Stimulated activated naive B cell treated with anti-CD40 and anti-IgM and Interleukin-4, amounts not matched to agents 10 μg/mL and 1 μg/mL and 100 μg/mL, for 72 hours (primary cell): ENCODE data around the gene ZNF407.

ENCODE experiments used
- ATAC-seq, 2 donors: fragments of 150-1000 bp; cut with Tn5 transposase; replicated peaks; 2 replicates each; pipeline ENCODE4 v1.10.0; 2021; ENCODE audit warnings: moderate library complexity in 1 of 2
- DNase-seq: peaks from one replicate; pipeline ENCODE4 v3.0.0; 2021
- H3K27ac Mint-ChIP-seq: one replicate; pipeline ENCODE4 v1.8.0; 2022; ENCODE audit warnings: mild to moderate bottlenecking, mixed read lengths
- H3K27me3 Mint-ChIP-seq, 2 donors: one replicate each; pipeline ENCODE4 v1.8.0; 2022; ENCODE audit warnings: mixed read lengths in 2 of 2
- H3K36me3 Mint-ChIP-seq, 2 donors: one replicate each; pipeline ENCODE4 v1.8.0; 2022; ENCODE audit warnings: mixed read lengths in 2 of 2, mild to moderate bottlenecking in 1 of 2
- H3K4me1 Mint-ChIP-seq, 2 donors: one replicate each; pipeline ENCODE4 v1.8.0; 2022; ENCODE audit warnings: mixed read lengths in 2 of 2, mild to moderate bottlenecking in 1 of 2
- H3K4me3 Mint-ChIP-seq, 2 donors: one replicate each; pipeline ENCODE4 v1.8.0; 2022; ENCODE audit warnings: mild to moderate bottlenecking in 2 of 2, mixed read lengths in 2 of 2, moderate library complexity in 1 of 2
- H3K9me3 Mint-ChIP-seq, 2 donors: one replicate each; pipeline ENCODE4 v1.8.0; 2022; ENCODE audit warnings: mixed read lengths in 2 of 2, mild to moderate bottlenecking in 1 of 2

Gene ZNF407

GRCh38 chr18:74715865-74716712, 118.4 kb downstream of the ZNF407 start:
- H3K27me3 Mint-ChIP-seq, result no peaks in the 10 kb centered on the region
- H3K36me3 Mint-ChIP-seq, result peaks cover 28 to 38% of the 10 kb centered on the region in 2 donors
- DNase-seq (no peak), ATAC-seq (no peak)
- H3K27ac Mint-ChIP-seq, result no peak overlapping the region
- H3K4me3 Mint-ChIP-seq, result no peak overlapping the region
- H3K4me1 Mint-ChIP-seq, result peaks cover 18 to 24% of the 10 kb centered on the region in 2 donors
- peaks cover 10 to 11% of the 10 kb centered on the region in 2 donors for H3K9me3 Mint-ChIP-seq

GRCh38 chr18:74718312-74718711, 120.6 kb downstream of the ZNF407 start:
- Mint-ChIP-seq H3K4me1 (peaks cover 24 to 36% of the 10 kb centered on the region in 2 donors), H3K27ac (no peak overlapping the region), H3K36me3 (peaks cover 26 to 42% of the 10 kb centered on the region in 2 donors), H3K27me3 (no peaks in the 10 kb centered on the region), H3K4me3 (no peak overlapping the region), H3K9me3 (peaks cover 10 to 11% of the 10 kb centered on the region in 2 donors)
- no peak for DNase-seq
- ATAC-seq, result no peak

GRCh38 chr18:74722237-74722636, 124.6 kb downstream of the ZNF407 start:
- ATAC-seq (no peak), DNase-seq (no peak)
- peaks cover 27 to 36% of the 10 kb centered on the region in 2 donors for H3K4me1 Mint-ChIP-seq
- peaks cover 24 to 49% of the 10 kb centered on the region in 2 donors for H3K36me3 Mint-ChIP-seq
- no peaks in the 10 kb centered on the region for H3K27me3 Mint-ChIP-seq
- peaks cover 10 to 11% of the 10 kb centered on the region in 2 donors for H3K9me3 Mint-ChIP-seq
- no peak overlapping the region for H3K4me3 Mint-ChIP-seq
- no peak overlapping the region for H3K27ac Mint-ChIP-seq

GRCh38 chr18:74724186-74724585, 126.5 kb downstream of the ZNF407 start:
- Mint-ChIP-seq H3K9me3 (peaks cover 8 to 10% of the 10 kb centered on the region in 2 donors), H3K4me3 (no peak overlapping the region), H3K27ac (no peak overlapping the region), H3K4me1 (peaks cover 27 to 31% of the 10 kb centered on the region in 2 donors), H3K27me3 (no peaks in the 10 kb centered on the region), H3K36me3 (peaks cover 27 to 63% of the 10 kb centered on the region in 2 donors)
- DNase-seq, result no peak
- ATAC-seq, result no peak

GRCh38 chr18:74725690-74726089, 128.0 kb downstream of the ZNF407 start:
- peaks cover 16 to 22% of the 10 kb centered on the region in 2 donors for H3K4me1 Mint-ChIP-seq
- no peak overlapping the region for H3K4me3 Mint-ChIP-seq
- H3K9me3 Mint-ChIP-seq, result no peaks in the 10 kb centered on the region
- no peak overlapping the region for H3K27ac Mint-ChIP-seq
- H3K27me3 Mint-ChIP-seq, result no peaks in the 10 kb centered on the region
- no peak for ATAC-seq
- peaks cover 13 to 55% of the 10 kb centered on the region in 2 donors for H3K36me3 Mint-ChIP-seq
- no peak for DNase-seq

GRCh38 chr18:74728586-74728985, 130.9 kb downstream of the ZNF407 start:
- Mint-ChIP-seq H3K27ac (no peak overlapping the region), H3K4me3 (no peak overlapping the region), H3K36me3 (peaks cover 10 to 41% of the 10 kb centered on the region in 2 donors), H3K9me3 (no peaks in the 10 kb centered on the region), H3K4me1 (peaks cover 0 to 6% of the 10 kb centered on the region in 2 donors), H3K27me3 (no peaks in the 10 kb centered on the region)
- ATAC-seq (no peak), DNase-seq (no peak)

GRCh38 chr18:74731097-74731496, 133.4 kb downstream of the ZNF407 start:
- ATAC-seq (no peak), DNase-seq (no peak)
- peaks cover 0 to 6% of the 10 kb centered on the region in 2 donors for H3K4me1 Mint-ChIP-seq
- H3K27me3 Mint-ChIP-seq, result no peaks in the 10 kb centered on the region
- H3K27ac Mint-ChIP-seq, result no peak overlapping the region
- no peak overlapping the region for H3K4me3 Mint-ChIP-seq
- no peaks in the 10 kb centered on the region for H3K9me3 Mint-ChIP-seq
- peaks cover 12 to 37% of the 10 kb centered on the region in 2 donors for H3K36me3 Mint-ChIP-seq

GRCh38 chr18:74732380-74732779, 134.7 kb downstream of the ZNF407 start:
- ATAC-seq (no peak), DNase-seq (no peak)
- Mint-ChIP-seq H3K36me3 (peaks cover 9 to 32% of the 10 kb centered on the region in 2 donors), H3K4me3 (no peak overlapping the region), H3K9me3 (no peaks in the 10 kb centered on the region), H3K4me1 (peaks cover 0 to 2% of the 10 kb centered on the region in 2 donors), H3K27me3 (no peaks in the 10 kb centered on the region), H3K27ac (no peak overlapping the region)

GRCh38 chr18:74733598-74733997, 135.9 kb downstream of the ZNF407 start:
- H3K4me1 Mint-ChIP-seq, result peaks cover 0 to 2% of the 10 kb centered on the region in 2 donors
- H3K27me3 Mint-ChIP-seq, result no peaks in the 10 kb centered on the region
- H3K9me3 Mint-ChIP-seq, result no peaks in the 10 kb centered on the region
- peaks cover 3 to 20% of the 10 kb centered on the region in 2 donors for H3K36me3 Mint-ChIP-seq
- DNase-seq, result no peak
- H3K4me3 Mint-ChIP-seq, result no peak overlapping the region
- no peak overlapping the region for H3K27ac Mint-ChIP-seq
- no peak for ATAC-seq

- H3K4me1 Mint-ChIP-seq, result peaks cover 0 to 2% of the 10 kb centered on the region in 2 donors
- no peak overlapping the region for H3K27ac Mint-ChIP-seq
- DNase-seq (no peak), ATAC-seq (no peak)
- no peaks in the 10 kb centered on the region for H3K27me3 Mint-ChIP-seq
- H3K4me3 Mint-ChIP-seq, result no peak overlapping the region
- peaks cover 2 to 16% of the 10 kb centered on the region in 2 donors for H3K36me3 Mint-ChIP-seq
- no peaks in the 10 kb centered on the region for H3K9me3 Mint-ChIP-seq
These were observed 136.4 kb downstream of the ZNF407 start for GRCh38 chr18:74734013-74734444.

GRCh38 chr18:74739926-74740325, 142.3 kb downstream of the ZNF407 start:
- H3K27ac Mint-ChIP-seq, result no peak overlapping the region
- no peak for ATAC-seq
- H3K36me3 Mint-ChIP-seq, result peaks cover 0 to 9% of the 10 kb centered on the region in 2 donors
- no peaks in the 10 kb centered on the region for H3K9me3 Mint-ChIP-seq
- no peak for DNase-seq
- no peaks in the 10 kb centered on the region for H3K27me3 Mint-ChIP-seq
- no peak overlapping the region for H3K4me3 Mint-ChIP-seq
- H3K4me1 Mint-ChIP-seq, result no peaks in the 10 kb centered on the region

- peaks cover 0 to 9% of the 10 kb centered on the region in 2 donors for H3K36me3 Mint-ChIP-seq
- no peaks in the 10 kb centered on the region for H3K27me3 Mint-ChIP-seq
- no peaks in the 10 kb centered on the region for H3K9me3 Mint-ChIP-seq
- H3K27ac Mint-ChIP-seq, result no peak overlapping the region
- ATAC-seq, result no peak
- no peaks in the 10 kb centered on the region for H3K4me1 Mint-ChIP-seq
- DNase-seq, result no peak
- H3K4me3 Mint-ChIP-seq, result no peak overlapping the region
These were observed 145.0 kb downstream of the ZNF407 start for GRCh38 chr18:74742573-74743243.

GRCh38 chr18:74745633-74746403, 148.1 kb downstream of the ZNF407 start:
- no peaks in the 10 kb centered on the region for H3K27me3 Mint-ChIP-seq
- no peaks in the 10 kb centered on the region for H3K4me1 Mint-ChIP-seq
- ATAC-seq (no peak), DNase-seq (no peak)
- peaks cover 0 to 2% of the 10 kb centered on the region in 2 donors for H3K36me3 Mint-ChIP-seq
- no peak overlapping the region for H3K4me3 Mint-ChIP-seq
- no peaks in the 10 kb centered on the region for H3K9me3 Mint-ChIP-seq
- no peak overlapping the region for H3K27ac Mint-ChIP-seq

GRCh38 chr18:74748809-74749208, 151.1 kb downstream of the ZNF407 start:
- H3K27me3 Mint-ChIP-seq, result no peaks in the 10 kb centered on the region
- peaks cover 9 to 23% of the 10 kb centered on the region in 2 donors for H3K36me3 Mint-ChIP-seq
- no peak for DNase-seq
- no peak overlapping the region for H3K27ac Mint-ChIP-seq
- no peak overlapping the region for H3K4me3 Mint-ChIP-seq
- no peak for ATAC-seq
- peaks cover 0 to 8% of the 10 kb centered on the region in 2 donors for H3K9me3 Mint-ChIP-seq
- peaks cover 0 to 1% of the 10 kb centered on the region in 2 donors for H3K4me1 Mint-ChIP-seq
